ENCODE results near the gene ANO7.

Gene ANO7

DNA sequence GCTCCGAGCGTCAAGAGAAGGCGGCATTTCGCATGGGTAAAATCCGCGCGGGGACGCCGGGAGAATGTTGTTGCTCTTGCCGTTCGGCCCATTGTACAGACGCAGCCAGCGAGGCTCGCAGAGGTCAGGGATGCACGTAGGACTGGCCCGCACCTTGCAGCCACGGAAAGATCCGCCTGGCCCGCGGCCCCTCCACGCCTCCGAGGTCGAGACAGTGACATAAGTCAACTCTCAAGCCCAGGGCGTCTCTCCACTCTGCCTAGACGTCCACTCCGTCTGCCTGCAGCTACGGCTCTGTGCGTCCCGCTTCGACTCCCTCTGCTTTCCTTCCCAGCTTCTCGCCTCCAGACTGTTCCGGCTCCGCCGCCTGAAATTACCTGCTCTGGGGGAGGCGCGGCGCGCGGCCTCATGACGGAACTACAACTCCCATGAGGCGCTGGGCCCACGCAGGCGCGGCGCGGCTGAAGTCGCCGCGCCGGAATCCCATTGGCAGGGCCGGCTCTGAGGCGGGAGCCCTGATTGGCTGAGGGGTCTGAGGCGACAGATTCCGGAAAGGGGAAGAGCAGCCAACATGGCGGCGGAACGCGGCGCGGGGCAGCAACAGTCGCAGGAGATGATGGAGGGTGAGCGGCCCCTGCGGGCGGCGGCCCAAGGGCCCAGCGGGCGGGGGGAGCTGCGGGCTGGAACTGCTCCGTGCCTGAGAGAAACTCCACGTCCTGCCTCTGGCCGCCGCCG, 38.4 kb upstream of the ANO7 start, which contains the start of gene PPP1R7:
PPP1R7 (plus strand) TSS at position 543 of the 735 bp plus-strand sequence; CDS start at position 572, 29 bp downstream.
- H3K27me3 ChIP-seq = no peaks in the 10 kb centered on the region
- TF ChIP-seq, protein P1, sequence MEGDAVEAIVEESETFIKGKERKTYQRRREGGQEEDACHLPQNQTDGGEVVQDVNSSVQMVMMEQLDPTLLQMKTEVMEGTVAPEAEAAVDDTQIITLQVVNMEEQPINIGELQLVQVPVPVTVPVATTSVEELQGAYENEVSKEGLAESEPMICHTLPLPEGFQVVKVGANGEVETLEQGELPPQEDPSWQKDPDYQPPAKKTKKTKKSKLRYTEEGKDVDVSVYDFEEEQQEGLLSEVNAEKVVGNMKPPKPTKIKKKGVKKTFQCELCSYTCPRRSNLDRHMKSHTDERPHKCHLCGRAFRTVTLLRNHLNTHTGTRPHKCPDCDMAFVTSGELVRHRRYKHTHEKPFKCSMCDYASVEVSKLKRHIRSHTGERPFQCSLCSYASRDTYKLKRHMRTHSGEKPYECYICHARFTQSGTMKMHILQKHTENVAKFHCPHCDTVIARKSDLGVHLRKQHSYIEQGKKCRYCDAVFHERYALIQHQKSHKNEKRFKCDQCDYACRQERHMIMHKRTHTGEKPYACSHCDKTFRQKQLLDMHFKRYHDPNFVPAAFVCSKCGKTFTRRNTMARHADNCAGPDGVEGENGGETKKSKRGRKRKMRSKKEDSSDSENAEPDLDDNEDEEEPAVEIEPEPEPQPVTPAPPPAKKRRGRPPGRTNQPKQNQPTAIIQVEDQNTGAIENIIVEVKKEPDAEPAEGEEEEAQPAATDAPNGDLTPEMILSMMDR (IDR thresholded peaks at IDR 0.05; ENCODE audit: low read depth, low read length) = no peak; the same call in 1 of the 2 replicates
- no peaks in the 10 kb centered on the region for H3K9me3 ChIP-seq
- H3K36me3 ChIP-seq = no peaks in the 10 kb centered on the region; the same call in 1 of the 2 replicates
- DNase-seq = peak; percentile 97
- H3K4me3 ChIP-seq (ENCODE audit: low read depth, low read length) = peak within 1 kb of the TSS; percentile 82
- H3K4me1 ChIP-seq = no peaks in the 10 kb centered on the region

DNA sequence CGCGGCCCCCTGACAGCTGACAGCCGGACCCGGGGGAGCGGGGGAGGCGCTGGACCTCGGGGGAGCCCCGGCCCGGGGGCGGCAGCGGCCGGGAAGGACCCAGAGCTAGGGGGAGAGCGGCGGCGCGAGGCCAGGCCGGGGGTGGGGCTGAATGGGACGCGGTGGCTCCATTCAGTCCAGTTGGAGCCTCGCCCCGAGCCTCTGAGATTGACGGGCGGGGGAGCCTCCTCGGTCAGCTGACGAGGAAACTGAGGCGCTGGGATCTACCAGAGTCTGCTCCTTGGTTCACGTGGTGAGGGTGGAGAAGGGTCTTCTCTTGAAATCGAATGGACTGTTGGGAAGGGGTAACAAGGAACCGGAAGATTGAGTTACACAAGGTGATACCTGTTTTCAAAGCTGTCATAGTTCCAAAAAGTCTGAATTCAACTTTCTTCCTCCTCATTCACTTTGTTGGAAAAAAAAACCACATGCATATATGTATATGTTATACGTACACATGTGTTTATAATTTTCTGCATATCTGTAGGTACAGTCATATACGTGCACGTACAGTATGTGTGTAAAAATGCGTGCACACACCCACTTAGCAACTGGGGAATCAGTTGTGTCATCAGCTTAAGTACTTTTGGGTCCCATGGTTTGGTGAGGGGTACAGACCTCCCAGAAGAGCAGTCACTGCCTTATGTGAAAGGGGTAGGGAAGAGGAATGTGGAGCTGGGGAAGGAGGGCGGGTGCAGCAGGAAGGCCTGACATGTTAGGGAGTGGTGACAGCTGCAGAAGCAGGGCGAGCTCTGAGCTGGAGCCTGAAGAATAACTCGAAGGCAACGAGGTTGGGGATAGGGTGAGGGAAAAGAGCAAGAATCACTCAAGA, 37.6 kb upstream of the ANO7 start:
- TF ChIP-seq, protein P1 (IDR thresholded peaks at IDR 0.05; ENCODE audit: low read depth, low read length) = no peak
- DNase-seq = no peak
- H3K27me3 ChIP-seq = no peaks in the 10 kb centered on the region
- no peaks in the 10 kb centered on the region; the same call in 1 of the 2 replicates for H3K36me3 ChIP-seq
- H3K9me3 ChIP-seq = no peaks in the 10 kb centered on the region
- peak overlapping the region; percentile 82 for H3K4me3 ChIP-seq (ENCODE audit: low read depth, low read length)
- no peaks in the 10 kb centered on the region for H3K4me1 ChIP-seq

DNA sequence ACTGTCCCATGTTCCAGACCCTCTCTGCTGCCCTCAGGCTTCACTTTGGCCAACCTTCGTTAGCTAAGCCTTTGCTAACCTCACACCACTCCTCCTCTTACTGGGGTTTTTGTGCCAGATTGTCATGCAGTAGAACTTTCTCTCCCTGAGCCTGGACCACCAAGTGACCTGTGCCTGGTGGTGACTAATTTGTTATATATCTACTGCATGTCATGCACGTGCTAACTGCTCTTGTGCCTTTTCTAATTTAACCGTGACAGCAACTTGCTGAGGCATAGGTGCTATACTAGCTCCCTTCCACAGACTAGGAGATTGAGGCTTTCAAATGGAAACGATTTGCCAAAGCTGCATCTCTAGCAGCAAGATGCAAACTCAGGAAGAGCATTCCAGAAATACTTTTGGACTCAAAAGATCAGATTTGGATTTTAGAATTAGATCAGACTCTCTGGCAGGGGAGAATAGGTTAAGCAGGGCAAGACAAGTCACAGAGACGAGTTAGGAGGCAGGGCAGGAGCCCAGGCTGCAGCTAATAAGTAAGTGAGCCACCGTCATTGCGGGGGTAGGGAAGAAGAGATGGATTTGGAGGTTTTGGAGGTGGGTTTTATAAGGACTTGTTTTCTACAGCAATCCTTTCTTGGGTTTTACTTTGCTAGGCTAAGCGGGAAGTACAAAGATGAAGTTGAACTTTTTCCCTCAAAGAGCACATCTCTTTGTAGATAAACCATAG, 36.4 kb upstream of the ANO7 start:
- no peaks in the 10 kb centered on the region for H3K9me3 ChIP-seq
- TF ChIP-seq, protein P1 (IDR thresholded peaks at IDR 0.05; ENCODE audit: low read depth, low read length) = no peak
- no peaks in the 10 kb centered on the region; the same call in 1 of the 2 replicates for H3K36me3 ChIP-seq
- H3K27me3 ChIP-seq = no peaks in the 10 kb centered on the region
- DNase-seq = no peak
- no peaks in the 10 kb centered on the region for H3K4me1 ChIP-seq
- H3K4me3 ChIP-seq (ENCODE audit: low read depth, low read length) = no peak overlapping the region

DNA sequence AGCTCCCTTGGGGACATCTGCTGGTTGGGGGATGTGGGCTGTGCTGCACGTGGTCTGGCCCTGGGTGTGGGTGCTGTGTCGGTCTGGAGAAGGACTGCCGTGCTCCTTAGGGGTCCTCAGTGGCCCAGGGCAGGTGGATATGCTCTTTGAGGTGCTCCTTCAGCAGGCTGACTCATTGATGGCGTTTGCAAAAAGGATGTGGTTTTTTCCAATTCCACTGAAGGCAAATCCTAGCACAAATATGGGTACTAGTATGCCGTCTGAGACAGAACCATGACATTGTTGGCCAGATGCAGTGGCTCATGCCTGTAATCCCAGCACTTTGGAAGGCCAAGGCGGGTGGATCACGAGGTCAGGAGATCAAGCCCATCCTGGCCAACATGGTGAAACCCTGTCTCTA, 34.9 kb upstream of the ANO7 start:
- no peaks in the 10 kb centered on the region for H3K9me3 ChIP-seq
- no peaks in the 10 kb centered on the region for H3K4me1 ChIP-seq

DNA sequence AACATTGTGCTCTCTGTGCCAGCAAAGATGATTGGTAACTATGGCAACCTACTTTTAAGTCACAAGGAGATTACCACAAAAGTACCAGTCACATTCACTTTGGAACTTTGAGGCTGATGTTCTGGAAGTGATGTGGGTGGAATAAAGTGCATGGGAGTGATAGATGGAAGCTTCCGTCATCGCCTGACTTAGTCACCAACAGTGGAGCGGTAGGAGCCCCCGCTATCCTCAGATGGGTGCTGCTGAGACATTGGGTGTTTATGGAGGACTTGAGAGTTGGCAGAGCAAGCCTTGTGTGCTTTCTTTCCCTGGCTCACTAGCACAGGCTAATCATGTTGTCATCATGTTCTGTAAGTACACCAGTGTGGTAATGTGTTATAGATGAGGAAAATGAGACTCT, 33.6 kb upstream of the ANO7 start:
- peaks cover 14% of the 10 kb centered on the region for H3K36me3 ChIP-seq
- TF ChIP-seq, protein P1 (IDR thresholded peaks at IDR 0.05; ENCODE audit: low read depth, low read length) = no peak
- DNase-seq = no peak
- H3K9me3 ChIP-seq = no peaks in the 10 kb centered on the region
- H3K4me3 ChIP-seq (ENCODE audit: low read depth, low read length) = no peak overlapping the region
- H3K27me3 ChIP-seq = no peaks in the 10 kb centered on the region
- peaks cover 3% of the 10 kb centered on the region; the same call in 1 of the 2 replicates for H3K4me1 ChIP-seq

More for the DNA sequence above, 34.9 kb upstream of the ANO7 start:
- H3K36me3 ChIP-seq = peaks cover 3% of the 10 kb centered on the region
- H3K4me3 ChIP-seq (ENCODE audit: low read depth, low read length) = no peak overlapping the region
- TF ChIP-seq, protein P1 (IDR thresholded peaks at IDR 0.05; ENCODE audit: low read depth, low read length) = no peak
- no peak for DNase-seq
- no peaks in the 10 kb centered on the region for H3K27me3 ChIP-seq

Measured in BE2C (cell line).